D341Med (cell line): Measurements from ENCODE around the gene PCDHA4.

Source experiments
- DNase-seq: peaks from one replicate; pipeline ENCODE4 v3.0.0; 2012; ENCODE audit warnings: low spot score

PCDHA4 gene

GRCh38 chr5:140857177-140857986 is 50.5 kb downstream of the PCDHA4 start:
- no peak for DNase-seq

GRCh38 chr5:140857987-140858240 is 51.0 kb downstream of the PCDHA4 start:
- DNase-seq: no peak

- no peak for DNase-seq
Measured at GRCh38 chr5:140862441-140863295, 55.8 kb downstream of the PCDHA4 start.
